Measurements from ENCODE around the gene BICDL1. TPM values are rescaled to one million over a fixed set of nuclear protein-coding genes. Genes with fewer than 3 reads are reported as not detected.
"Not testable (repeated sequence)": the region's sequence is repeated elsewhere in the genome, so short reads cannot be mapped to it uniquely, and the experiment has no call there.

BICDL1 gene
- total RNA-seq, 2 donors from 2014 or later, result 6.6 to 9.1 TPM

- intact Hi-C loops (cut with DNase I, micrococcal nuclease), result no loop called here
- DNase-seq (no peak), ATAC-seq (no peak)
These were observed 7.4 kb downstream of the BICDL1 start for GRCh38 chr12:119996417-119996816.

GRCh38 chr12:119998471-119999245 is 9.6 kb downstream of the BICDL1 start:
- ATAC-seq (no peak), DNase-seq (no peak)
- intact Hi-C loops (cut with DNase I, micrococcal nuclease), result no loop called here

- intact Hi-C loops (cut with DNase I, micrococcal nuclease), result no loop called here
- DNase-seq (no peak), ATAC-seq (no peak)
These were observed 11.5 kb downstream of the BICDL1 start for GRCh38 chr12:120000556-120000955.

GRCh38 chr12:120006258-120006975 is 17.4 kb downstream of the BICDL1 start:
- no peak for DNase-seq

GRCh38 chr12:120007272-120007671 is 18.2 kb downstream of the BICDL1 start:
- ATAC-seq (no peak), DNase-seq (peak in 1 of 2 donors; percentile 15)
- intact Hi-C loops (cut with DNase I, micrococcal nuclease), result no loop called here

More at GRCh38 chr12:120006258-120006975, 17.4 kb downstream of the BICDL1 start:
- intact Hi-C loops (cut with DNase I, micrococcal nuclease), result no loop called here
- ATAC-seq, result no peak

GRCh38 chr12:120010661-120011230 is 21.7 kb downstream of the BICDL1 start:
- DNase-seq (no peak), ATAC-seq (no peak)
- intact Hi-C loops (cut with DNase I, micrococcal nuclease), result no loop called here

GRCh38 chr12:120012067-120012621 is 23.1 kb downstream of the BICDL1 start:
- intact Hi-C loops (cut with DNase I, micrococcal nuclease), result no loop called here
- ATAC-seq (no peak), DNase-seq (no peak)

- ATAC-seq (peak; percentile 63), DNase-seq (no peak)
- intact Hi-C loops (cut with DNase I, micrococcal nuclease), result no loop called here
These were observed 24.8 kb downstream of the BICDL1 start for GRCh38 chr12:120013659-120014380.

GRCh38 chr12:120014381-120014735 is 25.3 kb downstream of the BICDL1 start:
- intact Hi-C loops (cut with DNase I, micrococcal nuclease); DNase-seq; ATAC-seq: not testable (repeated sequence)

- ATAC-seq, result no peak
- DNase-seq, result no peak
- intact Hi-C loops (cut with DNase I, micrococcal nuclease), result no loop called here
These were observed 26.3 kb downstream of the BICDL1 start for GRCh38 chr12:120015313-120015712.

- DNase-seq; ATAC-seq; intact Hi-C loops (cut with DNase I, micrococcal nuclease): not testable (repeated sequence)
These were observed 27.2 kb downstream of the BICDL1 start for GRCh38 chr12:120016199-120016598.

GRCh38 chr12:120019197-120019596 is 30.2 kb downstream of the BICDL1 start:
- no peak for ATAC-seq
- intact Hi-C loops (cut with DNase I, micrococcal nuclease), result no loop called here
- no peak for DNase-seq

GRCh38 chr12:120019938-120020337 is 30.9 kb downstream of the BICDL1 start:
- DNase-seq (no peak), ATAC-seq (no peak)
- intact Hi-C loops (cut with DNase I, micrococcal nuclease), result no loop called here

- DNase-seq, result no peak
- intact Hi-C loops (cut with DNase I, micrococcal nuclease), result no loop called here
These were observed 35.2 kb downstream of the BICDL1 start for GRCh38 chr12:120024193-120024592.

GRCh38 chr12:120025640-120026039 is 36.6 kb downstream of the BICDL1 start:
- intact Hi-C loops (cut with DNase I, micrococcal nuclease), result no loop called here
- DNase-seq, result no peak
- ATAC-seq, result no peak

More at GRCh38 chr12:120024193-120024592, 35.2 kb downstream of the BICDL1 start:
- ATAC-seq, result no peak

GRCh38 chr12:120032242-120032641 is 43.2 kb downstream of the BICDL1 start:
- DNase-seq, result no peak
- intact Hi-C loops (cut with DNase I, micrococcal nuclease), result no loop called here

GRCh38 chr12:120037851-120038250 is 48.8 kb downstream of the BICDL1 start:
- DNase-seq (no peak), ATAC-seq (no peak)
- intact Hi-C loops (cut with DNase I, micrococcal nuclease), result no loop called here

More at GRCh38 chr12:120032242-120032641, 43.2 kb downstream of the BICDL1 start:
- no peak for ATAC-seq

GRCh38 chr12:120039711-120040110 is 50.7 kb downstream of the BICDL1 start:
- intact Hi-C loops (cut with DNase I, micrococcal nuclease), result no loop called here
- DNase-seq, result no peak
- no peak for ATAC-seq

Data from left colon (tissue), 2 donors.